ENCODE results near the gene ITPKB.
"Not testable (repeated sequence)": the region's sequence is repeated elsewhere in the genome, so short reads cannot be mapped to it uniquely, and the experiment has no call there.

The ITPKB gene

GRCh38 chr1:226730836-226731235 is 8.2 kb downstream of the ITPKB start:
- no peak for DNase-seq (ENCODE audit: low spot score)

GRCh38 chr1:226730071-226730470 is 9.0 kb downstream of the ITPKB start:
- DNase-seq (ENCODE audit: low spot score) = no peak

- no peak for DNase-seq (ENCODE audit: low spot score)
Measured at GRCh38 chr1:226728448-226728847, 10.6 kb downstream of the ITPKB start.

GRCh38 chr1:226725897-226726267 is 13.2 kb downstream of the ITPKB start:
- no peak for DNase-seq (ENCODE audit: low spot score)

GRCh38 chr1:226723657-226724532 is 15.2 kb downstream of the ITPKB start:
- DNase-seq (ENCODE audit: low spot score) = peak; percentile 43

GRCh38 chr1:226722901-226723656 is 16.0 kb downstream of the ITPKB start:
- no peak for DNase-seq (ENCODE audit: low spot score)

GRCh38 chr1:226722240-226722900 is 16.7 kb downstream of the ITPKB start:
- DNase-seq (ENCODE audit: low spot score) = no peak

GRCh38 chr1:226720574-226720973 is 18.5 kb downstream of the ITPKB start:
- not testable (repeated sequence) for DNase-seq (ENCODE audit: low spot score)

GRCh38 chr1:226719596-226720387 is 19.3 kb downstream of the ITPKB start:
- no peak for DNase-seq (ENCODE audit: low spot score)

GRCh38 chr1:226717256-226717909 is 21.7 kb downstream of the ITPKB start:
- no peak for DNase-seq (ENCODE audit: low spot score)

- DNase-seq (ENCODE audit: low spot score) = no peak
Measured at GRCh38 chr1:226716577-226716976, 22.5 kb downstream of the ITPKB start.

- DNase-seq (ENCODE audit: low spot score) = no peak
Measured at GRCh38 chr1:226714148-226714547, 24.9 kb downstream of the ITPKB start.

- no peak for DNase-seq (ENCODE audit: low spot score)
Measured at GRCh38 chr1:226712742-226713419, 26.2 kb downstream of the ITPKB start.

GRCh38 chr1:226711976-226712741 is 26.9 kb downstream of the ITPKB start:
- DNase-seq (ENCODE audit: low spot score) = no peak

- no peak for DNase-seq (ENCODE audit: low spot score)
Measured at GRCh38 chr1:226710501-226710900, 28.6 kb downstream of the ITPKB start.

- DNase-seq (ENCODE audit: low spot score) = no peak
Measured at GRCh38 chr1:226709953-226710352, 29.1 kb downstream of the ITPKB start.

- no peak for DNase-seq (ENCODE audit: low spot score)
Measured at GRCh38 chr1:226708967-226709396, 30.1 kb downstream of the ITPKB start.

- DNase-seq (ENCODE audit: low spot score) = peak; percentile 79
Measured at GRCh38 chr1:226708342-226708780, 30.7 kb downstream of the ITPKB start.

- DNase-seq (ENCODE audit: low spot score) = no peak
Measured at GRCh38 chr1:226706684-226707083, 32.4 kb downstream of the ITPKB start.
